Effector CD4-positive, alpha-beta T cell (primary cell): ENCODE data around the gene SLC25A13.

ENCODE experiments used
- DNase-seq: peaks from one replicate; pipeline ENCODE4 v3.0.0-alpha.2; 2020

The SLC25A13 gene

DNA sequence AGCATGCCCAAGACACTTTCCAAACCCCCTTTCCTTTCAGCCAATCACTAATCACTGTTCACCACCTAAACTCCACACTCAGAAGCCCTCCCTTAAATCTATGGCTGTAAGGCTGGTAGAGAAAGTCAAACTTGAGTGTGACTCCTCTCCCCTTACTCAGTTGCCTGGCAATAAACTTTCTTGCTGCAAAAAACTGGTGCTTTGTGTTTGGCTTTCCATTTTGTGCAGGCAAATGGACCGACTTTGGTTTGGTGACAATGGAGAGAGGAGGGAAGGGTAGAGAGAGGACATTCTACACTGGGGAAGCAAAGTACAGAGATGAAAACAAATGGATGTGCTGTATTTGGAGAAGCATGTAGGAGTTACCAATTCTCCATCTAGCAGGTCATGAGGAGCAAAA, 84.9 kb downstream of the SLC25A13 start:
- no peak for DNase-seq

DNA sequence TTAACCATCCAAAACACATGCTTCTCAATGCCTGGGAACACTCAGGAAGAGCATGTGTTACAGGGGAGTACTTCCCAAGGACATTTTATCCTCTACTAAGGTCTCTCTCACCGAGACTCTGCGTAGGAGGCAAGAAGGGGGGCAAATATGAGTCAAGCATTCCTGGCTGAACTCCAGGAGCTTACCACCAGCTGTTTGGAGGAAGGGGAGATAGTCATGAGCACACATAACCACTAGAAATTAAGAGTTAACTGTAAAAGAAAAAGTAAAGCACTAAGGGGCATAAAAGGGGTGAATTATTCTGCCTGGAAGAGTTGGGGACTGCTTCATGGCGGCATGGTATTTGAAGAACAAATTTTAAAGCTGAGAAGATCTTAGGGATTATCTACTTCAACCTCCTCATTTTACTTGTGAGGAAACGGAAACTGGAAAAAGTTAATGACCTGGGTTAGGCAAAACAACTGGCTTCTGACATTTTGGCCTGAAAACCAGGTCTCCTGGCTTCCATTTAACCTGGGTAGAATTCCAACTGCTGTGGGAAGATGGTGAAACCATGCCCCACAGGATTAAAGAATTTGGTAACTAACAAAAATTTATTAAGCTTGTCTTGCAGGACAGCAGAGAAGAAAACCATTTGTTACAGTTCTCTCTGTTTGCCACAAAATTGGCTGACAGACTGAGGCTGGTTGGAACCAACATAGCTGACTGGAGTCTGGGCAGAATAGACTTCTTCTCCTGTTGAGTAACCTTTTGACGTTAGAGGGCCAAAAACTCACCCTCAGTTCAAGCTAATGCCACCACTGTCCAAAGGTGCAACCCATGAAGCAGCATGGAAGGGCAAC, 85.5 kb downstream of the SLC25A13 start:
- no peak for DNase-seq

DNA sequence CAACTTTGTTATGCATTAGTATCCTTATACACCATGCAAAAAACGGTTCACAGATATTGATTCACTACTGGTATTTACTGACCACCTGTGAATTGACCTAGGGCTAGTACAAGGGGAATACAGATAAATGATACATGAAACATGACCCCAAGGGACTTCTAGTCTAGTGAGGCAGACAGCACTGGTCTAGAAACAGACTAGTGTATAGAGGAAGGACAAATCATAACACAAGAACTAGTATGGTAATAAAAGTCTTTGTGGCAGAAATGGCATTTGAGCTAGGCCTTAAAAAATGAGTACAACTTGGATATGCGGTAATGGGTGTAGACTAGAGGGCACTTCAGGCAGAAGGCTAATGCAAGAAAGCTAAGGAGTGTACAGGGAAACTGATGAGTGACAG, 86.6 kb downstream of the SLC25A13 start:
- no peak for DNase-seq

DNA sequence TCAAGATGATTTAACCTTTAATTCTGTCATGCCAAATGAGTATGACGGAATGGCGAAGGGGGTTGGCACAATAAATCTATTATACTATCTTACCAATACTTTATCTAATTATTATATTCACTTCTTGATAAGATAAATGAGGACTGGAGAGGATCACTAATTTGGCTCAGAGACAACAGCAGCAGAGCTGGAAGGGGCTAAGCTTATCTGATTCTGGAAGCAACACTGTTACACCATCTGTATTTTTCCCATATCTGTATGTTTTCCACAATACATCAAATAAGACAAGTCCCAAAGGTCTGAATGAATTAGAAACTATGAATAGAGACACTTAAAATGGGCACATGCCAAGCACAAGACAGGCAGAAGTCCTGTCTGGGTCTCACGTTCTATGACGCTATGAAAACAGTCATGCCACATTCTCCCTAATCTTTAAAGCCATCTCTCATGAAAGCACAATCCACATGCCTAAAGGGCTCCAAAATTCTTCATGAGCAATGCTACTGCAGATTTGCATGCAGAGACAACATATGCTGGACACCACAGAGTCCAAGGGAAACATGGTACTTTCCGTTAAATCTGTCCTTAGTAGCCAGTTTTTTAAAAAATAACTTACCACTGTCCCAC, 88.3 kb downstream of the SLC25A13 start:
- DNase-seq, result no peak

DNA sequence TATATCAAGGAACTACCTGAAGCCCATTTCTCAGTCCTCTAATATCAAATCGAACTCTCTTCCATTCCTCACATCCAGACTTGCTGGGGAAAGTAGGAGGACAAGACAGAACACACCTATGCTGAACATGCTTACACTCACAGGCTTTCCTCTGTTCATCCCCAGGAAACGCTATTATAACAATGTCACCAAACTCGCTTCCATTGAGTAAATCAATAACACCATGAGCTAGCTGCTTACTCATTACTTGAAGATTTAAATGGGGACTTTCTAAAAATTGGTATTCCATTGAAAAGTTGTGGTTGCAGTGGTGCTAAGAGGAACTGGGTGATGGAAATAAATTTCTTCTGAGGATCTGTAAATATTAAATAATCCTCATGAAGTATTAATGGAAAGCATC, 88.8 kb downstream of the SLC25A13 start:
- DNase-seq, result no peak

DNA sequence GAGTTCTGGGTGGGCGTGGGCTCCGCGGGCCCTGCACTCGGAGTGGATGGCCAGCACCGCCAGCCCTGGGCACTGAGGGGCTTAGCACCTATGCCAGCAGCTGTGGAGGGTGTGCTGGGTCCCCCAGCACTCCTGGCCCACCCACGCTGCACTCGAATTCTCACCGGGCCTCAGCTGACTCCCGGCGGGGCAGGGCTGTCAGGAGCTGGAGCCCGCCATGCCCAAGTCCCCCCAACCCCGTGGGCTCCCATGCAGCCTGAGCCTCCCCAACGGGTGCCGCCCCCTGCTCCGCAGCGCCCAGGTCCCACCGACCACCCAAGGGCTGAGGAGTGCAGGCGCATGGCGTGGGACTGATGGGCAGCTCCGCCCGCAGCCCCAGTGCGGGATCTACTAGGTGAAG, 93.1 kb downstream of the SLC25A13 start:
- no peak for DNase-seq

DNA sequence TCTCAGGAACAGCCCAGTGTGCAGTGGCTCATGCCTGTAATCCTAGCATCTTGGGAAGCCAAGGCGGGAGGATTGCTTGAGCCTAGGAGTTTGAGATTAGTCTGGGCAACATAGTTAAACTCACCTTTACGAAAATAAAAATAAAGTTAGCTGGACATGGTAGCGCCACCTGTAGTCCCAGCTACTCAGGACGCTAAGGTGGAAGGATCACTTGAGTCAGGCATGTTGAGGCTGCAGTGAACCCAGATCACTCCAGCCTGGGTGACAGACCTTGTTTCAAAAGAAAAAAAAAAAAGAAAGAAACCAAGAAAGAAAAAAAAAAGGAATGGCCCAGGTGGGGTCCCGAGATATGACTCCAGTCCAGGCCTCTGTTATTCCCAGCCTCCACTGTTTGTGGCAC, 96.6 kb downstream of the SLC25A13 start:
- no peak for DNase-seq

DNA sequence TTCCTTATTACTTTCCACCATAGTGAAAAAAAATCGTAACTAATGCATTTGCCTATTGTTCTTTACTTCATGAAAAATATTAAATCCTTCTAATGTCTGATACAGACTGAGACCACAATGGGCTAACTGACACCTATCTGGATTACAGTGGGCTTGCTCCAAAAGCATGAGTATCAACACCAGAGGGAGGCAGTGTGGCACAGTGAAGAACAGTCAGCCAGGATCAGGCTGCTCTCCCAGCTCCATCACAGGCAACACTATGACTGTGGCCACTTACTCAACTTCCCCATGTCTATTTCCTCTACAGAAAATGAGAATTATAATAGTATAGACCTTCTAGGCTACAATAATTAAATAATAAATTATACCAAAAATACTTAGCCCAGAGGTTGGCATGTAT, 97.2 kb downstream of the SLC25A13 start:
- no peak for DNase-seq

DNA sequence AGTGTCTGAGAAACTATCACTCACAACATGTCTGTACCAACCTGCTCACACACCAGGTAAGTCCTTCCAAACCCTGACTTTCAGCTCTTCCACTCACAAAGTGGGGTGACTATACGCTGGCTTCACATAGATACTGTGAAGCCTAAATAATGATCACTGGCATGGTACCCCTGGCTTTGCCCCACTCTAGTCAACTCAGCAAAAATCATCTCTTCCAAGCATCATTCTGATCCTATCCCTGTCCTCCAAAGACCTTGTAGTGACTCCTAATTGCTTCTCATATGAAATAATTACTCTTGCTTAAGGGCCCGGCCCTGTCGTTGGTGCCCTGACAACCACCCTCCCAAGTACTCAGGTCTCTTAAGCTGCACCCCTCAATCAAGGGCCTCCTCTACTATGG, 97.8 kb downstream of the SLC25A13 start:
- DNase-seq, result no peak

DNA sequence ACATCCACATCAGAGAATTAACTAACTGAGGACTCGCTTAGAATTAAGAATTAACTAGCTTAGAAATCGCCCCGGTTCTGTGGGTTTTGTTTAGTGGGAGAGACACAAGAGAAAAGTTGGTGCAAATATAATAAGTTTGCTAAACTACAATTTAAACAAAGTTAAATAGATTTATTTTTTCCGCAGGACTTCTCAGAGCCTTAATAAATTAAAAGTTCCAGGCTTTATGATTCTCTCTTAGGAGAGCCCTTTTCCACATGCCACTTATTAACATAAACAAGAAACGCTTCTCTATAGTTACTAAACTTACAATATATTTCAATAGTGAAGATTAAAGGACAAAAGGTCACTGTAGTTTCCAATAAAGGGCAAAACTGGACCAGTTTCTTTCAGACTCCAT, 100.0 kb downstream of the SLC25A13 start:
- DNase-seq, result no peak

DNA sequence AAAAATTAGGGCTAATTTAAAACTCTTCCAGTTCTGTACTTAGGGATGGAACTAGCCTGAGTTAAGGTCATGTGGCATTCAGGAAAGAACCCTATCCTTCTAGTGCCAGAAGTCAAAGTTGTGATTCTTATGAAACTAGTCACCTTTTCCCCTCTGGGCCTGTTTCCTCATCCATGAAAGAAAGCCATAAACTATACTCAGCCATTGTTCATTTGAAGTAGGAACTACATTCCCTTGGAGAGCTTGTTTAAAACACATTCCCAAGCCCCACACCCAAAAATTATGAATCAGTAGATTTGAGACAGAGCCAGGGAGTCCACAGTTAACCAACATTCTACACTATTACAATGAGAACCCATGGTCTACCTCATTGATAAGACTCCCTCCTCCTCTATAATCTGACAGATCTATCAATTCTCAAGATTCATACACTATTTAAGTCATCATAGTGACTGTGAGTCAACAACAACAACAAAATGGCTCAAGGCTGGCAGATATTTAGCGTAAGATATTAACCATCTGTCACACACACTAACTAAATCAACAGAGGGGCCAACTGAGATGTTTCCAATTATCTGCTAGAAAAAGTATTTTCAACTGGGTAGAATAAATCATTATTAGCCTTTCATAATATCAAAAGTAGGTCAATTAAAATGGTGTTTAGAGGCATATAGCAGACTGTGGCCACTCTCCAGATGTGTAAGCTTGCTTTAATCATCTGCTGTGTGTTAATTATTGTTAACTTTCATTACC, 102.3 kb downstream of the SLC25A13 start:
- DNase-seq, result no peak

DNA sequence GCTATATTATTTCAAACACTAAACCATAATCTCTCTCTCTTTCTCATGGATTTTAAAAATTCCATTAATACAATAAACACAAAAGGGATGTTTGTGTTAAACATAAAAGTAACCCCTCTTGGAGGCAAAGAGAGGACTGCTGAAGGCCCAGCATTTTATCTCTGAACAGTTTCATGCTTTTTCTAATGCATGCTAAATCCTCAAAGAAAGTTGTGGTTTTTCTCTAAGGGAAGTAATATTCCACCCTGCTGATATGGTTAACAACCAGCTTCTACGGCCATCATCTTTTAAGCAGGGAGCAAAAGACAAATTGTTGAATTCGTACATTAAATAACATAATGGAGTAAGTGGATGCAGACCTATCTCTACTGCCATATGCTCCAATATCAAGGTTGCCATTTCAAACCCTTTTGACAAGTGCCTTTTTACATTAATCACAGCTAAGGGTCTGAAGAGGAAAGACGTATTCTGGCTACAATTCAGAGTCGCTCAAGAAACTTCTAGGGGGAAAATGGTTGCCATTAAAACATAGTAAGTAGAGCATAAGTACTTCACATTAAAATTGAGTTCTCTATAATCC, 103.1 kb downstream of the SLC25A13 start:
- no peak for DNase-seq

DNA sequence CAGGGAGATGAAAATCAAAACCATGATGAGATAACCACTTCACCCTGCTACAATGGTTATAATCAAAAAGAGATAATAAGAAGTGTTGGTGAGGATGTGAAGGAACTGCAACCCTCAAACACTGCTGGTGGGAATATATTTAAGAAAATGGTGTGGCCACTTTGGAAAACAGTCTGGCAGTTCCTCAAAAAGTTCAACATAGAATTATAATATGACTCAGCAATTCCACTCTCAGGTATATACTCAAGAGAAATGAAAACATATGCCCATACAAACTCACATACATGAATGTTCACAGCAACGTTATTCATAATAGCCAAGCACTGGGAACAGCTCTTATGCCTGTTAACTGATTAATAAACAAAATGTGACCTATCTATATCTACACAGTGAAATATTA, 104.8 kb downstream of the SLC25A13 start:
- no peak for DNase-seq

DNA sequence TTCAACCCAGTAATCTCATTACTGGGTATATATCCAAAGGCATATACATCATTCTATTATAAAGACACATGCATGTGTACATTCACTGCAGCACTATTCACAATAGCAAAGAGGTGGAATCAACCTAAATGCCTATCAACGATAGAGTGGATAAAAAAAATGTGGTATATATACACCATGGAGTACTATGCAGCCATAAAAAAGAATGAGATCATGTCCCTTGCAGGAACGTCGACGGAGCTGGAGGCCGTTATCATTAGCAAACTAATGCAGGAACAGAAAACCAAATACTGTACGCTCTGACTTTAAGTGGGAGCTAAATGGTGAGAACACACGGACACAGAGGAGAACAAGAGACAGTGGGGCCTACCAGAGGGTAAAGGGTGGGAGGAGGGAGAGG, 105.5 kb downstream of the SLC25A13 start:
- DNase-seq, result no peak

DNA sequence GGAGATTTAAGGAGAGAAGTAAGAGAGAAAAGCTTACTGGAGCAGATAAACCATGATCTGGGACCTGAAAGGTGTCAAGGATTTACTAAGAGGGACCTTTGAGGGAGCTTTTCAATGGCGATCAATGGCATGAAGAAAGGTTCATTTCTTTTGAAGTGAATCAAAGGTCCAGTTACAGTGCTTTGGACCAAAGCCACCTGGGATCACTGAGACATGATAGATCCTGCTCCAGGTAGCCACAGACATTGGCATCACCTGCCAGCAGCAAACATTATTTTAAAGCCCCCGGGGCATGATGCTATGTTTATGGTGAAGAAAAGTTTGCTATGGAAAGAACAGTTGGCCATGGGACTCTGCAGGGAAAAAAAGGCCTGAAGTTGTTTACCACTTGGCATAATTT, 109.4 kb downstream of the SLC25A13 start:
- no peak for DNase-seq

DNA sequence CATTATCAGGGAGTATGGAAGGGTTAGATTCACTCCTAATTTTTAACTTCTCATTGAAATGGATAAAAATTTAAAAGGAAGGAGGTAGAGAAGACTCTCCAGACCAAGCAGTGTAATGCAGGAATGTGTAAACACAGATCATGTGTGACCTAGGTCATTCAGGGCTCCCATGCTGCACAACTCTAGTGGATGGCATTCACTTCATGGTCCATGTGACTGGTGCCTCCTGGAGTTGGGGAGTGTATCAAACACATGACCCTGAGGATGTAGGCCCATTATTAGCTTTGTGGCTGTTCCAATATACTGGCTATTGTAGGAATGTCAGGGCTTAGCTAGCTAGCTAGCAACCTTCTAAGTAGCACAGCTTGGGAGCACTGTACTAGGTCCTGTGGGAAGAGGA, 109.9 kb downstream of the SLC25A13 start:
- DNase-seq, result no peak

DNA sequence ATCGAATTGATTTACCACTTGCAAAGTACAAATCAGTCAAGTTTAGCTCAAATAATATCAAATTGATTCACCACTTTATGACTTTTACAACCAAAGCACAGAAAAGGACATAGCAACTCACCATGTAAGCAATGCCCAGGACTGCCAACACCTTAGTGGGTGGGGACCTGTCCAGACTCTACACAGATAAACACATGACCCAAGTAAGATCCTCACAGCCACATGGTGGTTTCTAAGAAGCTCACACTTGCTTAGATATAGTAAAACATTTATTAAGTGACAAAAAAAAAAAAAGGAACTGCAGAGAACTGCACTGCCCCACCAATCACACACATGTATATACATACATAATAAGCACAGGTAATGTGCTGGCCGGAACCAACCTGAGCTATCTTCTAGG, 116.2 kb downstream of the SLC25A13 start:
- no peak for DNase-seq

DNA sequence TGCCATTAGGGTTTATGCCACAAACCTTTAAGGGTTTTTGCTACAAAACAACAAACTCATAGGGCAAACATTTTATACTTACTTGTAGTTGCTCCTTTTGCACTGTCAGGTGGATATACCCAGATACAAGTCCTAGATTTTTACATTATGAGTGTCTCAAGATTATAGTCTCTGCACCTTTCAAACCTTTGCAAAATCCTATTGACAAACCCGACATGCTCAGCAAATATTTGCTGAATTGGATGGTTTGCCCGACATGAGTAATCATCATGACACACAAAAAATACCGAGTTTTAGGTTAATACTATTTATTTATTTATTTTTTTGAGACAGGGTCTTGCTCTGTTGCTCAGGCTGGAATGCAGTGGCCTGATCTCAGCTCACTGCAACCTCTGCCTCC, 117.3 kb downstream of the SLC25A13 start:
- no peak for DNase-seq

DNA sequence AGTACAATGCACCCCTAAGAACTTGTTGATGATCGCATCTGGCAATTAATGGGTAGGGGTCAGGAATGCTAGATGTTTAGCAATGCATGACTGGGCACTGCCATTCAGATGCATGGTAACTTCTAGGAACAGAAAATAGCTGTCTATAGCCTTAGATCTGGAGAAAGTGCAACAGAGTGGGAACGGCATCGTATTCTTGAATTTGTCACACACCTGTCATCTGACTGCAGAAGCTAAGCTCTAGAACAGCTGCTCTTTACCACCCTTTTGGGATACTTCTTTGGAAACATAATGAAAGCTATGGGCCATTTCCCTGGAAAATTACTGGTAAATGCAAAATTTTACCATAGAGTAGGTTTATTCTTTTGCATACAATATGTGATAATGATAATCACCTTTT, 118.1 kb downstream of the SLC25A13 start:
- no peak for DNase-seq

DNA sequence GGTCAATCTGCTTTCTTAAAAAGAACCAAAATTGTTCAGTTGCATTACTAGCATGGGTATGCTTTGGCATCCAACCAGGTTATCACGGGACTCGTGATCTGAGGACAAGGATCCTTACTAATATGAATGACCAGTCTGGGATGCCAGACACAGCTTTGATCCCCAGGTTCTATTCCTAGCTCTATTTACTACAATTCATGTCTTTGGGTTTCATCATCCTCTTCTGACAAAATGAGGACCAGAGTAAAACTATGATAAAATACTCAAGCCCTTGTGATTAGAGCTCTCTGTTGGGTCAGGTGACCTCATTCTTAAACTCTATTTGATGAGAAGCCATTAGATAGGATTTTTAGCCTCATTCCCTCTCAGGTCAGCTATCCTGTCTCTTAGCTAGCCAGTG, 119.8 kb downstream of the SLC25A13 start:
- DNase-seq, result no peak

DNA sequence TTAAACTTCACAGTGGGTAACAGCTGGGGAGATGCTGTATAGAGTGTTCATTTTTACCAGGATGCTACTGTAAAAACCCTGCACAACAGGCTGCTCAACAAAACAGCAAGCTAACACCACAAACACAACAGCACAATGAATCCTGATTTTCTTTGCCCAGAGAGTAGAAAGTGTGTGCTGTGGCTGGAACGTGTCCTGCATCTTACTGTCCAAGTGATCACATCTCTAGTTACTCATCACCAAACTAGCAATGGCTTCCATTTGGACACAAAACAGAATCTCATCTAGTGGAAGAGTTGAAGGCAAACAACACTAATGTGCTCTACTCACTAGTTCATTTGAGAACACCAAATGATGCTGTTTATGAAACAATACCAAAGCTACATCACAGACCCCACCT, 121.2 kb downstream of the SLC25A13 start:
- no peak for DNase-seq

DNA sequence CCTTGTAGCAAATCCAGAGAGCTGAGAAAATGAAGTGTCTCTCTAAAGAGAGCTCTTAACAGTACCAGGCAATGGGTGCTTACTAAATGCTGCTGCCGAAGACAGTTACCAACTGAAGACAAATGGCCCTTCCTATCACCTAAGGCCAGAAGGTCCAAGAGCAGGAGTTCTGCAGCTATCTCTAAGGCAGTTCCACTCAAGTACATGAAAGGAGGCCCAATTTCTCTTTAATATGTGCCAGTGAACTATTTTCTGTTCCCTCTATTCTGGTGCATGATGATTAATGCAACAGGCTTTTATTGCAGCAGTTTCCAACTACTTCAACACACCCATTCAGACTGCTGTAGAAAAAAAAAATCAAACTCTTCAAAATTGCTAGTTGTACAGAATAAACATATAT, 122.5 kb downstream of the SLC25A13 start:
- no peak for DNase-seq

DNA sequence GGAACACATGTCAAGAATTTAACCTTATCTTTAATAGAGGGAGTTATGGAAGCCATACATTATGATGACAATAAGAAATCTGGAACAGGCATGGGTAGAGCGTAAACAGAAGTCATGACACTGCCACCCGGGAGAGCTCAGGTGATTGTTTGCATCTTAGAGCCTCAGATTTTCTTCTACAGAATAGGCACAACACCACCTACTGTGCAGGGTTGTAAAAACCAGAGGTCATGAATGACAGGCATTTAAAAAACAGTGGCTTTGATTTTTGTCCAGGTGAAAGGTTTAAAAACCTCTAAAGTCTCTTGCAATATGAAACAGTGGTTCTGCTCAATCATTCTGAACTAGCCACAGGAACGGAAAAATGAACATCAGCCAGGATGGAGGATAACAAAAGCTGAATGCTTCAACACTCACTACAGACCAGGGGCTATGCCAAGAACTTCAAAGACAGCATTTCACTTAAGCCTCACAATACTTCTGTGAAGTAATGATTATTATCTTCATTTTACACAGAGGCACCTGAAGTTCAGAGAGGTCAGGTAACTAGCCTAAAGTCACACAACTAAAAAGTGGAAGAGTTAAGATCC, 123.8 kb downstream of the SLC25A13 start:
- no peak for DNase-seq
